ENCODE results near the gene PPARG. TPM values are rescaled to one million over a fixed set of nuclear protein-coding genes. Genes with fewer than 3 reads are reported as not detected.

PPARG gene
- total RNA-seq, 1 experiment from 2014 or later = 61.5 TPM

DNA sequence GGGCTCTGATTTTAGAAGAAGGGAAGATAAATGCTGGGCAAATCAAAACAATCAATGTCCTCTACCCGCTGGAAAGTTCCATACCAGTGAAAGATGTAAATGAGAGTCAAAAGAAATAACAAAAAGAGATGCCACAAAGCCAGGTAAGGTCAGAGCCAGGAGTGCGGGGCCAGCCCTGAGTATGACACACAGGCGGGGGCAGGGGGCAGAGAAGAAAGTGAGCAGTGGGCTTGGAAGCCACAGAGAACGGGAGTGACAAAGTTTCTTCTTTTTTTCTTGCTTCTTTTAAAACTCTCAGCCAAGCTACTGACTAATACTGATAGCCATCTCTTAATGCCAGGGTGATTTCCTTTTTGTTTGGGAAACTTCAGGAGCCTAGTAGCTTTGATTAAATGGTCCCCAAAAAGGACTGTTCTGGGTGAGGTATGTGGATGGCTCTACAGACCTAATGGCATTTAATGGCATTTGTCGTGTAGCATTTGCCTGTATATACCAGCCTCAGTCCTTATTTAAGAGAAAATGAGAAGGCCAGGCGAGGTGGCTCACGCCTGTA, 172.3 kb downstream of the PPARG start:
- Histone ChIP-seq H4K20me1 (ENCODE audit: insufficient read depth) (no peaks in the 10 kb centered on the region), H3K4me1 (replicated peaks; ENCODE audit: insufficient read depth) (peaks cover 21% of the 10 kb centered on the region), H3K36me3 (ENCODE audit: low read depth) (no peaks in the 10 kb centered on the region), H3K9me2 (ENCODE audit: insufficient read depth) (no peaks in the 10 kb centered on the region), H3K9me3 (ENCODE audit: insufficient read depth, low read depth) (no peaks in the 10 kb centered on the region), H3K79me2 (ENCODE audit: low read depth) (no peaks in the 10 kb centered on the region), H3K4me3 (no peak overlapping the region), H3K4me2 (peak overlapping the region; percentile 32; the same call in 1 of the 2 replicates), H2AFZ (peak overlapping the region; percentile 53; the same call in 1 of the 2 replicates), H3F3A (ENCODE audit: insufficient read depth, low read depth) (peaks cover 15% of the 10 kb centered on the region), H3K27me3 (ENCODE audit: insufficient read depth, low read depth) (no peaks in the 10 kb centered on the region), H3K27ac (0 out of 2 replicates have a peak overlapping the region, but pooled peaks have one; percentile 35)
- intact Hi-C loops (cut with micrococcal nuclease; ENCODE audit: unreplicated experiment) = no loop called here
- peak; percentile 34 to 58 for DNase-seq
- TF ChIP-seq EZH2 (IDR thresholded peaks at IDR 0.05; ENCODE audit: low read depth) = no peak
- TF ChIP-seq, protein P1, sequence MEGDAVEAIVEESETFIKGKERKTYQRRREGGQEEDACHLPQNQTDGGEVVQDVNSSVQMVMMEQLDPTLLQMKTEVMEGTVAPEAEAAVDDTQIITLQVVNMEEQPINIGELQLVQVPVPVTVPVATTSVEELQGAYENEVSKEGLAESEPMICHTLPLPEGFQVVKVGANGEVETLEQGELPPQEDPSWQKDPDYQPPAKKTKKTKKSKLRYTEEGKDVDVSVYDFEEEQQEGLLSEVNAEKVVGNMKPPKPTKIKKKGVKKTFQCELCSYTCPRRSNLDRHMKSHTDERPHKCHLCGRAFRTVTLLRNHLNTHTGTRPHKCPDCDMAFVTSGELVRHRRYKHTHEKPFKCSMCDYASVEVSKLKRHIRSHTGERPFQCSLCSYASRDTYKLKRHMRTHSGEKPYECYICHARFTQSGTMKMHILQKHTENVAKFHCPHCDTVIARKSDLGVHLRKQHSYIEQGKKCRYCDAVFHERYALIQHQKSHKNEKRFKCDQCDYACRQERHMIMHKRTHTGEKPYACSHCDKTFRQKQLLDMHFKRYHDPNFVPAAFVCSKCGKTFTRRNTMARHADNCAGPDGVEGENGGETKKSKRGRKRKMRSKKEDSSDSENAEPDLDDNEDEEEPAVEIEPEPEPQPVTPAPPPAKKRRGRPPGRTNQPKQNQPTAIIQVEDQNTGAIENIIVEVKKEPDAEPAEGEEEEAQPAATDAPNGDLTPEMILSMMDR (conservative IDR thresholded peaks at IDR 0.05) = no peak
- no TSS peak for BruUV-seq (replicated peaks)
- ChIA-PET POLR2A (ENCODE audit: unreplicated experiment) (interaction anchor here (0.6 kb wide), 2 partner anchors 28 to 289 kb away, joined by 3 to 4 read pairs; no protein-coding TSS in a partner anchor), CTCF (no interaction called here)

DNA sequence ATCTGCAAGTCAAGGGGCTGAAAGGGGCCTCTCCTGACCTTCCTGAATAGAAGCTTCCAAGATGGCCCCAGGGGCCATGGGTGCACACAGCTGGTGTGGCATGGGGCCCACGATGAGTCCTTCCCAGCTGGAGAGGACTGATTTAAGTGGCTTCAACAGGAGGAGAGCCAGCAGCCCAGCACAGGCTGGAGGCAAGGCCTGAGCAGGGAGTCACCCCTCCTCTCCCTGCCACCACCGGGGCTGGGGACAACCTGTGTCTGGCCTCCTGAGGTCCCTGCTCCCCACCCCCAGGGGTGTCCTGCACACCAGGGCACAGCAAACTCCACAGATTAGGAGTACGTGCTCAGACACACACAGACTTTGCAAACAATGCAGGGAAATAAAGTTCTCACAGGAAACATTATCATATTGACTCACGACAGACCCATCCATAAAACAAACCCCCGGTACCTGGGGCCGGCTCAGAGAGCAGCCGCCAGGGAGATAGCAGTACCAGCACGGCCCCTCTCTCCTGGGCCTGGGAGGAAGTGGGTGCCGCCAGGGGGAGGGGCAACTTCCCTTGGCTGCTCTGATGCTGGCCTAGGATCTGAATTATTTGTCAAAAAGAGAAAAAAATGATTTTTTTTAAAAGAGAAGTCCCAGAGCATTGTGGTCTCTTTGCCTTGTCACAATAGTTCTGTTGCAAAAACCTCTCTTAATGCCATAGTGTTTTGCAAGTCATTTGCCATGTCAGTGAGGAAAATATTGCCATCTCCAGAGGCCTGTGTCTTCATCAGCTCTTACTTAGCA, 173.5 kb downstream of the PPARG start:
- no peaks in the 10 kb centered on the region for H3K9me3 ChIP-seq (ENCODE audit: insufficient read depth, low read depth)
- H4K20me1 ChIP-seq (ENCODE audit: insufficient read depth) = no peaks in the 10 kb centered on the region
- H2AFZ ChIP-seq = no peak overlapping the region
- no TSS peak for BruUV-seq (replicated peaks)
- H3K4me3 ChIP-seq = no peak overlapping the region
- H3K27ac ChIP-seq = no peak overlapping the region; the same call in 1 of the 2 replicates
- H3K4me1 ChIP-seq (replicated peaks; ENCODE audit: insufficient read depth) = peaks cover 21% of the 10 kb centered on the region
- CTCF ChIA-PET = no interaction called here
- no peak for TF ChIP-seq EZH2 (IDR thresholded peaks at IDR 0.05; ENCODE audit: low read depth)
- TF ChIP-seq, protein P1 (conservative IDR thresholded peaks at IDR 0.05) = no peak
- peaks cover 15% of the 10 kb centered on the region for H3F3A ChIP-seq (ENCODE audit: insufficient read depth, low read depth)
- no peak for DNase-seq
- H3K27me3 ChIP-seq (ENCODE audit: insufficient read depth, low read depth) = no peaks in the 10 kb centered on the region
- no peaks in the 10 kb centered on the region for H3K9me2 ChIP-seq (ENCODE audit: insufficient read depth)
- H3K4me2 ChIP-seq = no peak overlapping the region
- POLR2A ChIA-PET (ENCODE audit: unreplicated experiment) = no interaction called here
- H3K79me2 ChIP-seq (ENCODE audit: low read depth) = no peaks in the 10 kb centered on the region
- intact Hi-C loops (cut with micrococcal nuclease; ENCODE audit: unreplicated experiment) = no loop called here
- H3K36me3 ChIP-seq (ENCODE audit: low read depth) = no peaks in the 10 kb centered on the region

DNA sequence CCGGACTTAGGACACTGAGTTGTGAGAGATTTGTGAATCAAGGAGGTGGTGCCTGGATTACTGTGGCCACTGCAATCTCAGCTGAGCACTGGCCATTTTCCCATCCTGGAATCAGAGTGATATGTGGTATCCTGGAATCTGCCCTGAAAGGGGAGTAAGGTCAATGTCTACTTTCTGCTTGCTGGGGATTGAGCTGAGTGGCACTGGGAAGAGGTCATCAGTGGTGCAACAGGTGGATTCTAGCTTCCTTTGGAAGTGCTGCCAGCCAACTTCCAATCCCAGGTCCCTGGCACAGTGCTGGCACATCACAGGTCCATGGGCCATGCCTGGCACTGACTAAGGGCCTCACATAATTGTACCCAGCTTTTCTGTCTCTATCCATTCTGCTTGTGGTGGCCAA, 174.8 kb downstream of the PPARG start:
- intact Hi-C loops (cut with micrococcal nuclease; ENCODE audit: unreplicated experiment) = no loop called here
- Histone ChIP-seq H4K20me1 (ENCODE audit: insufficient read depth) (no peaks in the 10 kb centered on the region), H3K4me3 (no peak overlapping the region), H3K9me3 (ENCODE audit: insufficient read depth, low read depth) (no peaks in the 10 kb centered on the region), H3K36me3 (ENCODE audit: low read depth) (no peaks in the 10 kb centered on the region), H3K79me2 (ENCODE audit: low read depth) (no peaks in the 10 kb centered on the region), H3K9me2 (ENCODE audit: insufficient read depth) (no peaks in the 10 kb centered on the region), H3K27ac (no peak overlapping the region), H3K4me2 (no peak overlapping the region), H3K4me1 (replicated peaks; ENCODE audit: insufficient read depth) (peaks cover 32% of the 10 kb centered on the region), H3F3A (ENCODE audit: insufficient read depth, low read depth) (peaks cover 15% of the 10 kb centered on the region), H3K27me3 (ENCODE audit: insufficient read depth, low read depth) (no peaks in the 10 kb centered on the region), H2AFZ (no peak overlapping the region)
- POLR2A ChIA-PET (ENCODE audit: unreplicated experiment) = no interaction called here
- CTCF ChIA-PET = no interaction called here
- no TSS peak for BruUV-seq (replicated peaks)
- DNase-seq = no peak
- TF ChIP-seq, protein P1 (conservative IDR thresholded peaks at IDR 0.05) = no peak
- TF ChIP-seq EZH2 (IDR thresholded peaks at IDR 0.05; ENCODE audit: low read depth) = no peak
